Esophagus (tissue), 2 donors: Measurements from ENCODE around the gene NKAPL. TPM values are rescaled to one million over a fixed set of nuclear protein-coding genes. Genes with fewer than 3 reads are reported as not detected.
A peak's percentile ranks its signal among the peaks of the same experiment; 100 is the strongest.

Experiments used
- H3K27ac ChIP-seq, 2 donors: one replicate each; pipeline ENCODE4 v1.5.1; 2013; ENCODE audit warnings: low read depth in 2 of 2, mild to moderate bottlenecking in 2 of 2, inconsistent platforms in 1 of 2, low read length in 1 of 2, moderate library complexity in 1 of 2
- H3K27me3 ChIP-seq, 2 donors: one replicate each; pipeline ENCODE4 v1.6.1; 2013; ENCODE audit warnings: low read length in 2 of 2, control low read depth in 1 of 2, mild to moderate bottlenecking in 1 of 2; ENCODE audit not compliant: insufficient read depth in 2 of 2, control insufficient read depth in 1 of 2
- H3K36me3 ChIP-seq, 2 donors: one replicate each; pipeline ENCODE4 v1.6.1; 2013; ENCODE audit warnings: low read length in 1 of 2; ENCODE audit not compliant: control insufficient read depth in 2 of 2, insufficient read depth in 2 of 2
- H3K4me1 ChIP-seq, 2 donors: one replicate each; pipeline ENCODE4 v1.6.1; 2013; ENCODE audit warnings: low read length in 1 of 2; ENCODE audit not compliant: control insufficient read depth in 2 of 2, insufficient read depth in 2 of 2
- H3K4me3 ChIP-seq, 2 donors: one replicate each; pipeline ENCODE4 v1.5.1; 2013; ENCODE audit warnings: low read length in 2 of 2, mild to moderate bottlenecking in 2 of 2, low read depth in 1 of 2, moderate library complexity in 1 of 2
- H3K9me3 ChIP-seq, 2 donors: one replicate each; pipeline ENCODE4 v1.6.1; 2013; ENCODE audit warnings: mild to moderate bottlenecking in 2 of 2, low read depth in 1 of 2, low read length in 1 of 2, moderate library complexity in 1 of 2; ENCODE audit not compliant: control insufficient read depth in 2 of 2, insufficient read depth in 1 of 2
- WGBS, 2 donors: extraction: QIAGEN DNeasy Blood & Tissue Kit; methylation state at CpG; one replicate each; pipeline ENCODE4 v1.1.7; 2013; 5-methylcytosine and 5-hydroxymethylcytosine counted together
- polyA plus RNA-seq, 2 donors: library from polyadenylated mRNA; stranded (reverse); fragments of 200-250 nt; gene quantifications; one replicate each; pipeline ENCODE4 v1.2.3, GENCODE V29; 2013
- donor health status: healthy with polysubstance abuse.
- donor health status: Bipolar disorder and iron deficiency.

Gene NKAPL
- polyA plus RNA-seq, 2 donors: 0.53 to 0.85 TPM

DNA sequence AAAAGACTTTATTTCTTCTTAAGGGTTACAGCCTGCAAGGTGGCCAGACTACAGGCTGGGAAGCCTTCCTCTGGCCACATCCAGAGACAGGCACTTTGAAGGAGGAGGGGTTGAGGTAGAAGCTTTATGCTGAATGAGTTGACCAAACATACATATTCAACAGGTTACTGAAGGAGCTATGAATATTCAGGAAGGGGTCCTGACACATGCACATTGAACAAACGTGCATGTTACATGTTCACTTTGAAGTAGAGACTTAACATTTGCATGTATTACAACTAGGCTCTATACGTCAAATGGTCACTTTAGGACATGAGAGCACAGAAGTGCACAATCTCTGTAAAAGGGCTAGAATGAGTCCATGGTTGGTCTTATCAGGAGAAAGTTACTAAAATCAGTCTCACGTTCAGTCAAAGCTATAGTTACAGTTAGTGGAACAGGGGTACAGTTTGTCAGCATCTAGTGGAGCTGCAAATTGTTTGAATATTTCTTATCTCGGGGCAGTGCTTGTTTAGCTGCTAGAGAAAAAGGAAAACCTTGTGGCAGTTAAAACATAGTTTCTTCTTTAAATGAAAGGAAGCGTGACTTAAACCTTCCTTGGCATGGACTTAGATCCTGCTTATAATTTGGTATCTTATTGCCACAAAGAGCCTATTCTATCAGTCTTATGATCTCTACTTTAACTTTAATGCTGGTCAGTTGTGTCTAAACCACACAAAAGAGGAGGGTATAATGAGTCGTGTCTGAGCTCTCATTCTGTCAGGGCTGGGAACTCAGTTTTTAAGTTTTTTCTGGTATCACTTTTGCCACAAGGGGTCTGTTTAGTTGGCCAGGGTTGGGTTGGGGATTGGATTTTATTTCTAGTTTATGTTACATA is 38.6 kb upstream of the NKAPL start:
- Histone ChIP-seq H3K27me3 (no peaks in the 10 kb centered on the region), H3K36me3 (no peaks in the 10 kb centered on the region), H3K4me3 (no peak overlapping the region), H3K27ac (no peak overlapping the region), H3K9me3 (peaks cover 0 to 5% of the 10 kb centered on the region in 2 donors), H3K4me1 (no peaks in the 10 kb centered on the region)
- WGBS, 2 donors: 29 to 37% methylated on average over 6 of the region's 6 CpGs

DNA sequence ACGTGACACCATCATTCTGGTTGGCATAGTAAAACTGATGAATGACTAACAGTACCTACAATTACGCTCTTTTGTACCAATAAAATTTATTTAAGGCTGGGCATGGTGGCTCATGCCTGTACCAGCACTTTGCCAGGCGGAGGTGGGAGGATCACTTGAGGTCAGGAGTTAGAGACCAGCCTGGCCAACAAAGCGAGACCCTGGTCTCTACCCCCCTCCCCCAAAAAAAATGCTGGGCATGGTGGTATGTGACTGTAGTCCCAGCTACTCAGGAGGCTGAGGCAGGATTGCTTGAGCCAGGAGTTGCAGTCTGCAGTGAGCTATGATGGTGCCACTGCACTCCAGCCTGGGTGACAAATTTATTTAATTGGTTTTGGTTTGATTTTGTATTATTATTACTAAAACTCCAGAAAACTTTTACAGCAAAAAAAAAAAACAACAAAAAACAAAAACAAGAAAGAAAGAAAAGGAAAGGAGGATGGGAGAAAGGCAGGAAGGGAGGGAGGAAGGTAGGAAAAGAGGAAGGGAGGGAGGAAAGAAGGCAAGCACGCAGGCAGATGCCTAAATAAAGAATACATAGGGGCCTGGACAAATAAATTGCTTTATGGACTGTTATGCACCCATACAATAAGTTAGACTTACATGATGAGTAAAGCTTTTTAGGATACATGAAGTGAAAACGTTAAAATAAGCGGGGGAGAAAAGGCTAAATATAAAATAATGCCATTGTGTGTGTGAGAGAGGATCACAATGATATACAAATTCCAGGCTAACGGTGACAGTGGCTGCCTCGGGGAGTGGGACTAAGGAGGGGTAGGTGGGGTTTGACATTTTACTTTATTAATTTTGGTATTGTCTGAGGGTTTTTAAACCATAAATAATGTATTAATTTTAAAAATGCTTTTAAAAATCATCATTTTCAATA is 34.7 kb upstream of the NKAPL start:
- peaks cover 5 to 7% of the 10 kb centered on the region in 2 donors for H3K36me3 ChIP-seq
- peak overlapping the region; percentile 81 to 93 for H3K4me3 ChIP-seq
- peaks cover 0 to 2% of the 10 kb centered on the region in 2 donors for H3K9me3 ChIP-seq
- H3K27me3 ChIP-seq: no peaks in the 10 kb centered on the region
- WGBS, 2 donors: 51 to 58% methylated on average over 9 of the region's 9 CpGs
- no peak overlapping the region for H3K27ac ChIP-seq
- H3K4me1 ChIP-seq: no peaks in the 10 kb centered on the region

DNA sequence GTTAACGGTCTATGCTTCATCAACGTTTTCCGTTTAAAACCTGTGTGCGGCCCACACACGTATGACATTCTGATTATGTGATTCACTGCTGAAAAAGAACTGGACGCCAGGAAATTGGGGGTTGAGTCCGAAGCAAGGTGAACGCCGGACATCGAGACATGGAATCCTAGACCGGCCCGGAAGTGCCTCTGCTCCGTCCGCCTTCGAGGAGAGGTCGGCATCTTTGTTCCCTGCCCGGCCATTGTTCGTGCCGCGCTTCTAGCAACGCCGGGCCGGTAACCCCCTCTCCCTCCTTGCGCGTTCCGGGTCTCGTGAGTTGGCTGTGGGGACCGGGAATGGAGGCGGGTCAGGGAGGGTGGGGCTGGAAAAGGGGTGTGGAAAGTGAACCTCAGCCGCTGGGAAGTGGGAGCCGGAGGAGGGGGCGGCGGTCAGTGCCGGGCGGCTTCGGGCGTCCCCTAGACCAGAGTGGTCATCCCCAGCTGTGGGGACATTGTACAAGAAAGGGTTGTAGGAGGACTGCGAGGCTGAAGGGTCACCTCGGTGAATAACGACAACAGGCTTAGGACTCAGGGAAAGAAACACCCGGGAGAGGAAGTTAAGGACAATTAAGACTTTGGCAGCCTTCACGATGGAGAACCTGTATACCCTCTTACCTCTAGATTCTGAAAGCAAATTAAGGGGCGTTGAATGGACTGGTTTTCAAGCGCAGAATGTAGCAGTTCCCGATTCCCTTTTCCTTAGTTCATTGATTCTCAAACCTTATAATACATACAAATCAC is 33.9 kb upstream of the NKAPL start, which contains the start of gene ZSCAN9:
Gene ZSCAN9, plus strand, starts transcription at position 220 of the 779 bp plus-strand sequence. CDS start 1,810 bp downstream, outside the sequence.
- H3K4me3 ChIP-seq: peak within 1 kb of the TSS; percentile 81 to 93
- 1 to 2% methylated on average over 45 of the region's 45 CpGs for WGBS, 2 donors

DNA sequence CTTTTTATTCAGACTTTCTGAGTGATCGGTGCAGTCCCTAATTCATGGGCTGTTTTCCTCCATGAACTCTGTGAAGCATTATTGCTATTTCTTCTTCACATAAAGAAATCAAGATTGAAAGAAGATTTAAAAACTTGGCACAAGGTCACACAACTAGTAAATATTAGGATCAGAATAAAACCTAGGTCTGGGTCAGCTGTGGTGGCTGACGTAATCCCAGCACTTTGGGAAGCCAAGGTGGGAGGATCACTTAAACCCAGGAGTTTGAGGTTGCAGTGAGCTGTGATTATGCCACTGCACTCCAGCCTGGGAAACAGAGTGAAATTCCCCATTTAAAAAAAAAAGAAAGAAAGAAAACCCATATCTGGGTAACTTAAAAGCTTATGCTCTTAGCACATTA is 32.6 kb upstream of the NKAPL start:
- H3K9me3 ChIP-seq: peaks cover 0 to 2% of the 10 kb centered on the region in 2 donors
- H3K4me3 ChIP-seq: no peak overlapping the region
- H3K4me1 ChIP-seq: no peaks in the 10 kb centered on the region
- H3K27ac ChIP-seq: no peak overlapping the region
- no peaks in the 10 kb centered on the region for H3K27me3 ChIP-seq
- 90 to 92% methylated on average over 2 of the region's 2 CpGs for WGBS, 2 donors
- H3K36me3 ChIP-seq: peaks cover 5 to 7% of the 10 kb centered on the region in 2 donors

More for the DNA sequence above, 33.9 kb upstream of the NKAPL start, which contains the start of gene ZSCAN9:
- Histone ChIP-seq H3K4me1 (no peaks in the 10 kb centered on the region), H3K27me3 (no peaks in the 10 kb centered on the region), H3K36me3 (peaks cover 5 to 7% of the 10 kb centered on the region in 2 donors), H3K9me3 (peaks cover 0 to 2% of the 10 kb centered on the region in 2 donors), H3K27ac (peak within 1 kb of the TSS; percentile 49 to 80)

DNA sequence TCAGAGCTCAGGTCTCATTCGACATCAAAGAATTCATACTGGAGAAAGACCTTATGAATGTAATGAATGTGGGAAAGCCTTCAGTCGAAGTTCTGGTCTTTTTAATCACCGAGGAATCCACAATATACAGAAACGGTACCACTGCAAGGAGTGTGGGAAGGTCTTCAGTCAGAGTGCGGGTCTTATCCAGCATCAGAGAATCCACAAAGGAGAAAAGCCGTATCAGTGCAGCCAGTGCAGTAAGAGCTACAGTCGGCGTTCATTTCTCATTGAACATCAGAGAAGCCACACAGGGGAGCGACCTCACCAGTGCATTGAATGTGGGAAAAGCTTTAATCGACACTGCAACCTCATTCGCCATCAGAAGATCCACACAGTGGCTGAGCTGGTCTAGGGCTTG is 26.3 kb upstream of the NKAPL start:
- H3K27me3 ChIP-seq: no peaks in the 10 kb centered on the region
- H3K4me1 ChIP-seq: no peaks in the 10 kb centered on the region
- H3K4me3 ChIP-seq: no peak overlapping the region
- H3K9me3 ChIP-seq: no peaks in the 10 kb centered on the region
- WGBS, 2 donors: 96 to 97% methylated on average over 11 of the region's 11 CpGs
- peaks cover 2 to 9% of the 10 kb centered on the region in 2 donors for H3K36me3 ChIP-seq
- no peak overlapping the region for H3K27ac ChIP-seq

GRCh38 chr6:28235912-28236452 is 23.1 kb upstream of the NKAPL start:
- Histone ChIP-seq H3K9me3 (no peaks in the 10 kb centered on the region), H3K4me1 (no peaks in the 10 kb centered on the region), H3K27me3 (no peaks in the 10 kb centered on the region), H3K27ac (no peak overlapping the region), H3K36me3 (peaks cover 0 to 6% of the 10 kb centered on the region in 2 donors), H3K4me3 (no peak overlapping the region)
- WGBS, 2 donors: 92 to 94% methylated on average over 3 of the region's 3 CpGs

DNA sequence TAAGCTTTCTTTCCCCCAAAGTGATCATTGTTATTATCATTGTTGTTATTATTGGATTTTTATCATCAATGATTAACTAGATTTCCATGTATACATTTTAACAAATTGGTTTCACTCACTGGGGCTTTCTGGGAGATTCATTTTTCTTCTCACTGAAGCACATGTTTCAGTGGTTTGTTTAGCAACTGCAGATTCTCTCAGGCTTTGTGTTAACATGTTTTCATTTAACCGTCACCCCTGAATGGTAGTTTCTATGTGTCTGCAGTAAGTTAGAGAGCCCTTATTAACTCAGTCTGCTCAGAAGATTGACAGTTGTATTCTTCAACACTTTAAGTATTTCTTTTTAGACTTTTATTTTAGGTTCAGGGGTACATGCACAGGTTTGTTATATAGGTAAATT is 19.5 kb upstream of the NKAPL start:
- Histone ChIP-seq H3K4me1 (no peaks in the 10 kb centered on the region), H3K27ac (no peak overlapping the region), H3K27me3 (no peaks in the 10 kb centered on the region), H3K36me3 (no peaks in the 10 kb centered on the region), H3K9me3 (no peaks in the 10 kb centered on the region), H3K4me3 (no peak overlapping the region)
- WGBS, 2 donors: 79 to 85% methylated on average over 1 of the region's 1 CpG

- H3K4me1 ChIP-seq: no peaks in the 10 kb centered on the region
- H3K27me3 ChIP-seq: no peaks in the 10 kb centered on the region
- H3K4me3 ChIP-seq: no peak overlapping the region
- H3K27ac ChIP-seq: no peak overlapping the region
- peaks cover 0 to 4% of the 10 kb centered on the region in 2 donors for H3K36me3 ChIP-seq
- WGBS, 2 donors: 92 to 96% methylated on average over 1 of the region's 1 CpG
- no peaks in the 10 kb centered on the region for H3K9me3 ChIP-seq
Measured at GRCh38 chr6:28240471-28240870, 18.6 kb upstream of the NKAPL start.
